Liver (tissue), 9 donors: ENCODE results near the gene MICALL1. TPM values are rescaled to one million over a fixed set of nuclear protein-coding genes. Genes with fewer than 3 reads are reported as not detected.

Experiments used
- DNase-seq: peaks from one replicate; pipeline ENCODE4 v3.0.0-alpha.2; 2017; ENCODE audit warnings: low spot score
- H3K27ac ChIP-seq, 2 donors: one replicate each; pipeline ENCODE4 v1.7.0; 2013; ENCODE audit warnings: inconsistent platforms in 2 of 2, low read length in 2 of 2, control low read depth in 1 of 2, low read depth in 1 of 2, mild to moderate bottlenecking in 1 of 2
- H3K27me3 ChIP-seq, 4 donors: one replicate each; pipeline versions ENCODE4 v1.6.1 to v1.7.0; 2013; ENCODE audit warnings: low read length in 3 of 4, inconsistent platforms in 1 of 4, mild to moderate bottlenecking in 1 of 4, moderate library complexity in 1 of 4; ENCODE audit not compliant: control insufficient read depth in 4 of 4, insufficient read depth in 4 of 4
- H3K36me3 ChIP-seq, 4 donors: one replicate each; pipeline versions ENCODE4 v1.6.1 to v1.7.0; 2013; ENCODE audit warnings: low read length in 3 of 4, mild to moderate bottlenecking in 3 of 4, low read depth in 1 of 4, moderate library complexity in 1 of 4; ENCODE audit not compliant: control insufficient read depth in 4 of 4, insufficient read depth in 3 of 4
- H3K4me1 ChIP-seq, 4 donors: one replicate each; pipeline versions ENCODE4 v1.6.1 to v1.7.0; 2013; ENCODE audit warnings: low read length in 3 of 4, mild to moderate bottlenecking in 3 of 4, moderate library complexity in 1 of 4; ENCODE audit not compliant: control insufficient read depth in 4 of 4, insufficient read depth in 4 of 4
- H3K4me3 ChIP-seq, 3 donors: one replicate each; pipeline versions ENCODE4 v1.6.1 to v1.7.0; 2013; ENCODE audit warnings: low read length in 3 of 3, control low read depth in 1 of 3, low read depth in 1 of 3, mild to moderate bottlenecking in 1 of 3
- H3K9ac ChIP-seq, 2 donors: one replicate each; pipeline ENCODE4 v1.7.0; 2013; ENCODE audit warnings: low read length in 2 of 2, mild to moderate bottlenecking in 2 of 2, moderate library complexity in 2 of 2, control low read depth in 1 of 2, low read depth in 1 of 2
- H3K9me3 ChIP-seq, 4 donors: one replicate each; pipeline versions ENCODE4 v1.6.1 to v1.7.0; 2013; ENCODE audit warnings: low read length in 3 of 4; ENCODE audit not compliant: control insufficient read depth in 4 of 4
- ATF3 ChIP-seq: IDR thresholded peaks from 2 replicates; pipeline ENCODE4 v1.6.1; 2016; ENCODE audit warnings: antibody characterized with exemption
- CTCF ChIP-seq: fragments of 150-350 bp; IDR thresholded peaks from 2 replicates; pipeline ENCODE4 v1.5.1; 2017; ENCODE audit warnings: improper control_type of control experiment, low read depth, low read length; ENCODE audit not compliant: missing input control
- EGR1 ChIP-seq, 2 donors: IDR thresholded peaks; 2 replicates each; pipeline ENCODE4 v1.6.1; 2016 to 2018; ENCODE audit warnings: antibody characterized with exemption in 2 of 2, low read depth in 2 of 2
- FOXA1 ChIP-seq: IDR thresholded peaks from 2 replicates; pipeline ENCODE4 v1.6.1; 2016; ENCODE audit warnings: antibody characterized with exemption
- FOXA2 ChIP-seq: IDR thresholded peaks from 2 replicates; pipeline ENCODE4 v1.6.1; 2016; ENCODE audit warnings: antibody characterized with exemption
- HNF4A ChIP-seq, 2 donors: conservative IDR thresholded peaks; 2 replicates each; pipeline ENCODE4 v1.6.1; 2016; ENCODE audit warnings: antibody characterized with exemption in 2 of 2, mild to moderate bottlenecking in 2 of 2
- MAX ChIP-seq: IDR thresholded peaks from 2 replicates; pipeline ENCODE4 v1.6.1; 2016; ENCODE audit warnings: antibody characterized with exemption
- NR2F2 ChIP-seq: IDR thresholded peaks from 2 replicates; pipeline ENCODE4 v1.6.1; 2016; ENCODE audit warnings: antibody characterized with exemption
- RAD21 ChIP-seq, 2 donors: IDR thresholded peaks; 2 replicates each; pipeline ENCODE4 v1.6.1; 2016; ENCODE audit warnings: antibody characterized with exemption in 2 of 2, mild to moderate bottlenecking in 2 of 2
- RXRA ChIP-seq, 2 donors: IDR thresholded peaks; 2 replicates each; pipeline ENCODE4 v1.6.1; 2017 to 2018; ENCODE audit warnings: antibody characterized with exemption in 2 of 2, mild to moderate bottlenecking in 1 of 2
- SP1 ChIP-seq: IDR thresholded peaks from 2 replicates; pipeline ENCODE4 v1.6.1; 2018; ENCODE audit warnings: antibody characterized with exemption, mild to moderate bottlenecking
- TAF1 ChIP-seq: conservative IDR thresholded peaks from 2 replicates; pipeline ENCODE4 v1.6.1; 2016; ENCODE audit warnings: antibody characterized with exemption, mild to moderate bottlenecking
- YY1 ChIP-seq: IDR thresholded peaks from 2 replicates; pipeline ENCODE4 v1.6.1; 2016; ENCODE audit warnings: antibody characterized with exemption, mild to moderate bottlenecking
- WGBS: extraction: QIAGEN DNeasy Blood & Tissue Kit; methylation state at CpG from one replicate; pipeline ENCODE4 v1.1.7; 2013; 5-methylcytosine and 5-hydroxymethylcytosine counted together
- polyA plus RNA-seq, 2 donors: library from polyadenylated mRNA; stranded (reverse) in 1 of 2; unstranded in 1 of 2; fragments of 200-250 nt in 1 of 2; fragments of >200 nt in 1 of 2; fragmentation: Nextera tagmentation in 1 of 2; extraction: Ambion mirVana in 1 of 2; gene quantifications; one replicate each; pipeline versions ENCODE4 v1.2.1 to v1.2.3, GENCODE V29; 2013 to 2015
- total RNA-seq, 2 donors: library from RNA; depleted of rRNA; stranded (reverse); fragments of >200 nt; gene quantifications; one replicate each; pipeline ENCODE4 v1.2.3, GENCODE V29; 2014
- TF ChIP-seq, protein P1 (sequence below): IDR thresholded peaks from 2 replicates; pipeline ENCODE4 v1.6.1; 2016; ENCODE audit warnings: antibody characterized with exemption, mild to moderate bottlenecking
- donor health status: healthy.
- donor health status: healthy.
- donor health status: healthy.
- donor health status: healthy.
- donor health status: healthy.

The MICALL1 gene
- total and polyA plus RNA-seq, 4 donors: 2.0 to 9.3 (median 4.1) TPM

DNA sequence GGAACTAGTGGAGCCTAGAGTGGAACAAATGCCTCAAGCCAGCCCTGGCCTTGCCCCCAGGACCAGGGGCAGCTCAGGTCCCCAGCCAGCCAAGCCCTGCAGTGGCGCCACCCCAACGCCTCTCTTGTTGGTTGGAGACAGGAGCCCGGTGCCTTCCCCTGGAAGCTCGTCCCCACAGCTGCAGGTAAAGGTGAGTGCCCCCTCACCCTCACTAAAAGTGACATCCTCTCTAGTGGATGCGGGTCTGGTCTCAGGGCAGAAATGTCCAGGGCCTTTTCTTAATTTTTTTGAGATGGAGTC is 21.5 kb downstream of the MICALL1 start (continued):
- TF ChIP-seq FOXA2 (no peak), RXRA (IDR thresholded peaks at IDR 0.05) (no peak), ATF3 (no peak)

DNA sequence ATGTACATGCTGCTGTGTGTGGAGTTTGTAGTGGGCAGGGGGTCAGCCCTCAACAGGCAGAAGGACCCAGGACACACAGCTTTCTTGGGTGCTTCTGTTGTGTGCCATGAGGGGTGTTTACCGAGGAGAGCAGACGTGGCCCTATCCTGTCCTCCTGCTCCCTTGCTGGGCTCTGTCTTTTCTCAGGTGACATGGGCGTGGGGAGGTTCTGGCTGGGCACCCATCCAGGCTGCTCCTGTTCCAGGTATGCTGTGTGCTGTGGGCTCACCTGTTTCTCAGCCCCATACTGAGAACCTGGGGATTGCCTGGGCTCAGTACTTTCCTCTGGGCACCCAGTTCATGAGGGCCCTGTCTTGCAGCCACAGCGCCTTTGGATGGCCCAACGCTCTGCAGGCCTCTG is 23.3 kb downstream of the MICALL1 start:
- Histone ChIP-seq H3K9ac (no peak overlapping the region), H3K4me3 (no peak overlapping the region), H3K4me1 (peaks cover 6 to 17% (median 10%) of the 10 kb centered on the region in 4 donors), H3K36me3 (peaks cover 5 to 33% (median 13%) of the 10 kb centered on the region in 4 donors), H3K27me3 (no peaks in the 10 kb centered on the region), H3K27ac (no peak overlapping the region), H3K9me3 (no peaks in the 10 kb centered on the region)
- TF ChIP-seq, protein P1, sequence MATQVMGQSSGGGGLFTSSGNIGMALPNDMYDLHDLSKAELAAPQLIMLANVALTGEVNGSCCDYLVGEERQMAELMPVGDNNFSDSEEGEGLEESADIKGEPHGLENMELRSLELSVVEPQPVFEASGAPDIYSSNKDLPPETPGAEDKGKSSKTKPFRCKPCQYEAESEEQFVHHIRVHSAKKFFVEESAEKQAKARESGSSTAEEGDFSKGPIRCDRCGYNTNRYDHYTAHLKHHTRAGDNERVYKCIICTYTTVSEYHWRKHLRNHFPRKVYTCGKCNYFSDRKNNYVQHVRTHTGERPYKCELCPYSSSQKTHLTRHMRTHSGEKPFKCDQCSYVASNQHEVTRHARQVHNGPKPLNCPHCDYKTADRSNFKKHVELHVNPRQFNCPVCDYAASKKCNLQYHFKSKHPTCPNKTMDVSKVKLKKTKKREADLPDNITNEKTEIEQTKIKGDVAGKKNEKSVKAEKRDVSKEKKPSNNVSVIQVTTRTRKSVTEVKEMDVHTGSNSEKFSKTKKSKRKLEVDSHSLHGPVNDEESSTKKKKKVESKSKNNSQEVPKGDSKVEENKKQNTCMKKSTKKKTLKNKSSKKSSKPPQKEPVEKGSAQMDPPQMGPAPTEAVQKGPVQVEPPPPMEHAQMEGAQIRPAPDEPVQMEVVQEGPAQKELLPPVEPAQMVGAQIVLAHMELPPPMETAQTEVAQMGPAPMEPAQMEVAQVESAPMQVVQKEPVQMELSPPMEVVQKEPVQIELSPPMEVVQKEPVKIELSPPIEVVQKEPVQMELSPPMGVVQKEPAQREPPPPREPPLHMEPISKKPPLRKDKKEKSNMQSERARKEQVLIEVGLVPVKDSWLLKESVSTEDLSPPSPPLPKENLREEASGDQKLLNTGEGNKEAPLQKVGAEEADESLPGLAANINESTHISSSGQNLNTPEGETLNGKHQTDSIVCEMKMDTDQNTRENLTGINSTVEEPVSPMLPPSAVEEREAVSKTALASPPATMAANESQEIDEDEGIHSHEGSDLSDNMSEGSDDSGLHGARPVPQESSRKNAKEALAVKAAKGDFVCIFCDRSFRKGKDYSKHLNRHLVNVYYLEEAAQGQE: no peak
- TF ChIP-seq NR2F2 (no peak), YY1 (no peak), RXRA (IDR thresholded peaks at IDR 0.05) (no peak), MAX (no peak), EGR1 (IDR thresholded peaks at IDR 0.05; ENCODE audit: low read depth in 2 of 2) (no peak), HNF4A (conservative IDR thresholded peaks at IDR 0.05) (no peak), SP1 (no peak), TAF1 (no peak), RAD21 (IDR thresholded peaks at IDR 0.05) (no peak), ATF3 (no peak), FOXA2 (no peak), FOXA1 (no peak)
- WGBS: 91% methylated on average over 5 of the region's 5 CpGs
- no peak for DNase-seq

DNA sequence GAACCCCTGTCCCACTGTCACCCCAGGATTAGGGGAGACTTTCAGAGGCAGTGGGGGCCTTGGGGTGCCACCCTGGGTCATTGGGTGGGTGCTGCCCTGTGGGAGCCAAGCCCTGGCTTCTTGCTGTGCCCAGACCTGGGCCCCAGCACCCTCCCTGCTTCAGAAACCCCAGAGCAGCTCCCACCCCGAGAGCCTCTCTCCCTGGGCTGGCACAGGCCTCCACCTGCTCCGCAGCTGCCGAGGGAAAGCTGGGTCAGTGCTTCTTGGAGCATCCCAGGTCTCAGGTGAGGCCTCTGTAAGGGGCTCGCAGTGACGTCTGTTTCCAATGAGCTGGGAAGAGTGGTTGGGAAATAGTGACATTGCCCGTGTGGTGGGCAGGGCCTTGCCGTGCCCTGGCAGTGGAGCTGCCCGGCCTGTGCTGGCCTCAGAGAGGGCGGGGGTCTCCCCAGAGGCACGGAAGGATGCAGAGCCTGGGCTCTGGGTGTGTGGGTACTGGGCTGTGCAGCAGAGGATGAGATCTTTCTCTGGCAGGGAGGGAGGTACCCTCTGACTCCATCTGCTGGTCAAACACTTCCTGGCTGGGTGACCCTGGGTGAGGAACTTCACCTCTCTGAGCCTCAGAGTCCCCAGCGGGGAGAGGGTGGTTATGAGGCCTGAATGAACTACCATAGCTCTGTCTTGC is 24.3 kb downstream of the MICALL1 start:
- peaks cover 6 to 17% (median 10%) of the 10 kb centered on the region in 4 donors for H3K4me1 ChIP-seq
- H3K36me3 ChIP-seq: peaks cover 3 to 33% (median 12%) of the 10 kb centered on the region in 4 donors
- no peak overlapping the region for H3K27ac ChIP-seq

More for the DNA sequence above, 24.3 kb downstream of the MICALL1 start:
- no peak for TF ChIP-seq SP1
- TF ChIP-seq YY1: no peak
- TF ChIP-seq RAD21 (IDR thresholded peaks at IDR 0.05): peak in 1 of 2 donors; percentile 54
- TF ChIP-seq, protein P1: no peak
- TF ChIP-seq EGR1 (IDR thresholded peaks at IDR 0.05; ENCODE audit: low read depth in 2 of 2): no peak
- TF ChIP-seq CTCF: peak; percentile 22
- TF ChIP-seq MAX: no peak
- TF ChIP-seq NR2F2: no peak
- no peak overlapping the region for H3K9ac ChIP-seq
- no peaks in the 10 kb centered on the region for H3K27me3 ChIP-seq
- DNase-seq: peak; percentile 33
- H3K9me3 ChIP-seq: no peaks in the 10 kb centered on the region
- H3K4me3 ChIP-seq: no peak overlapping the region
- 83% methylated on average over 11 of the region's 11 CpGs for WGBS
